Measurements from ENCODE around the gene GPR25.

The GPR25 gene

GRCh38 chr1:200912737-200913407 lies 40.1 kb downstream of the GPR25 start:
- no peak for DNase-seq (ENCODE audit: low read depth in 1 of 2, low spot score in 1 of 2)
- TF ChIP-seq POLR2AphosphoS5 (IDR thresholded peaks at IDR 0.05; ENCODE audit: low read depth) (no peak), CTCF (IDR thresholded peaks at IDR 0.05; ENCODE audit: insufficient read depth, low read length) (no peak), SPI1 (IDR thresholded peaks at IDR 0.05; ENCODE audit: borderline replicate concordance, low read depth) (no peak), REST (IDR thresholded peaks at IDR 0.05; ENCODE audit: insufficient replicate concordance, low read depth) (no peak), GABPA (IDR thresholded peaks at IDR 0.05; ENCODE audit: low read depth) (no peak)
- Histone ChIP-seq H3K27me3 (ENCODE audit: insufficient read depth, poor library complexity, severe bottlenecking) (no peaks in the 10 kb centered on the region), H3K4me3 (replicated peaks; ENCODE audit: insufficient read depth, low read length) (no peak overlapping the region), H3K27ac (replicated peaks) (no peak overlapping the region)

GRCh38 chr1:200916152-200916551 lies 43.4 kb downstream of the GPR25 start:
- Histone ChIP-seq H3K27ac (replicated peaks) (no peak overlapping the region), H3K27me3 (ENCODE audit: insufficient read depth, poor library complexity, severe bottlenecking) (no peaks in the 10 kb centered on the region), H3K4me3 (replicated peaks; ENCODE audit: insufficient read depth, low read length) (no peak overlapping the region)
- TF ChIP-seq CTCF (IDR thresholded peaks at IDR 0.05; ENCODE audit: insufficient read depth, low read length) = no peak
- TF ChIP-seq REST (IDR thresholded peaks at IDR 0.05; ENCODE audit: insufficient replicate concordance, low read depth) = no peak
- no peak for DNase-seq (ENCODE audit: low read depth in 1 of 2, low spot score in 1 of 2)

GRCh38 chr1:200916681-200917080 lies 43.9 kb downstream of the GPR25 start:
- TF ChIP-seq POLR2AphosphoS5 (IDR thresholded peaks at IDR 0.05; ENCODE audit: low read depth) (no peak), REST (IDR thresholded peaks at IDR 0.05; ENCODE audit: insufficient replicate concordance, low read depth) (no peak), SPI1 (IDR thresholded peaks at IDR 0.05; ENCODE audit: borderline replicate concordance, low read depth) (no peak), GABPA (IDR thresholded peaks at IDR 0.05; ENCODE audit: low read depth) (no peak), CTCF (IDR thresholded peaks at IDR 0.05; ENCODE audit: insufficient read depth, low read length) (no peak)
- DNase-seq (ENCODE audit: low read depth in 1 of 2, low spot score in 1 of 2) = no peak
- Histone ChIP-seq H3K4me3 (replicated peaks; ENCODE audit: insufficient read depth, low read length) (no peak overlapping the region), H3K27me3 (ENCODE audit: insufficient read depth, poor library complexity, severe bottlenecking) (no peaks in the 10 kb centered on the region), H3K27ac (replicated peaks) (no peak overlapping the region)

All from HL-60 (cell line).